Activated T-cell treated with anti-CD3 and anti-CD28 coated beads, Interleukin-2, amount 50 U/mL, for 72 hours (primary cell): ENCODE data around the gene ZBTB7C. TPM values are rescaled to one million over a fixed set of nuclear protein-coding genes. Genes with fewer than 3 reads are reported as not detected.

ENCODE experiments used
- ATAC-seq, 2 donors: fragments of 150-1000 bp; cut with Tn5 transposase; replicated peaks in 1 of 2; 2 replicates each; pipeline ENCODE4 v1.10.0; 2021; ENCODE audit warnings: moderate library complexity in 2 of 2, mild to moderate bottlenecking in 1 of 2
- DNase-seq, 2 donors: peaks; one replicate each; pipeline ENCODE4 v3.0.0; 2021 to 2022; ENCODE audit warnings: mixed read lengths in 1 of 2
- H3K27ac Mint-ChIP-seq: one replicate; pipeline ENCODE4 v1.8.0; 2022; ENCODE audit warnings: mild to moderate bottlenecking, moderate library complexity, mixed read lengths
- H3K27me3 Mint-ChIP-seq: one replicate; pipeline ENCODE4 v1.8.0; 2022; ENCODE audit warnings: low read depth, mixed read lengths
- H3K36me3 Mint-ChIP-seq, 2 donors: one replicate each; pipeline ENCODE4 v1.8.0; 2022; ENCODE audit warnings: mixed read lengths in 2 of 2, mild to moderate bottlenecking in 1 of 2; ENCODE audit not compliant: insufficient read depth in 2 of 2
- H3K4me1 Mint-ChIP-seq: one replicate; pipeline ENCODE4 v1.8.0; 2022; ENCODE audit warnings: low read depth, mixed read lengths
- H3K4me3 Mint-ChIP-seq, 2 donors: one replicate each; pipeline ENCODE4 v1.8.0; 2022; ENCODE audit warnings: mild to moderate bottlenecking in 2 of 2, mixed read lengths in 2 of 2, moderate library complexity in 2 of 2
- H3K9me3 Mint-ChIP-seq, 2 donors: one replicate each; pipeline ENCODE4 v1.8.0; 2022; ENCODE audit warnings: mixed read lengths in 2 of 2
- total RNA-seq, 2 donors: library from RNA; stranded (reverse); gene quantifications; one replicate each; pipeline ENCODE4 v1.2.3, GENCODE V29; 2022

ZBTB7C gene
- total RNA-seq, 2 donors from 2014 or later = 0.05 TPM; not detected in 1

DNA sequence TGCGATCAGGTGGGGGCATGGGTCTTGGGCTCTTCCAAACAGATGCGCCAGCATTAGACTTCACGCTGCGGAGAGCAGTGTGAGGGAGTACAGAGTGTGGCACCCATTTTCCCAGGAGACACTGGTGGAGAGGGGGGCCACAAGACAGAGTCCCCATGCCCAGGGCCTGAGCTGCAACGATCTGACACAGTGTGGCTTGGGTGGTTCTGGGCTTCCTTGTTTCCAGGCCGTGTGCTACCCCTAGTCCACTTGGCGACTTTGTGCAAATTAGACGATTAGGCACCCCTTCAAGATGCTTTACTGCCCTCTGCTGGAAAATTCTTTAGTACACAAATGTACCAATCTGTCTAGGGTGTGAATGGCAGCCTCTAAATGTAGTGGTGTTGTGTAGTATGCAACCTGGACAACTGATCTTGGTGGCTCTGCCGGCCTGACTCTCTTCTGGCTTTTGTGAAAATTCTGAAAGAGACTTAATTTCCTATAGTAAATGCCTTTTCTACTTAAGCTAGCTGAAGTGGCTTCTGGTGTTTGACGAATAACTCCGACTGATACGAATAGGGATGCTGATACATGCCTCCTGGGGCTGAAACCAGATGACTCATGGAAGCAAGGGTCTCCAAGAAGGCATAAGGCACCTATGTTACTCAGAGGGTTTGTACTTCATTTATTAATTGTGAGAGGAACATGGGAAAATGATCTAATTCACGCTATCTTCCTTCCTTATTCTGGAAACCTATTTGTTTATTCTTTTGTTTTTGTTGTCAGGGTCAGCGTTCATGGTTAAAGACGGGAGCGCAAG is 386.5 kb downstream of the ZBTB7C start:
- peaks cover 5% of the 10 kb centered on the region for H3K4me1 Mint-ChIP-seq

DNA sequence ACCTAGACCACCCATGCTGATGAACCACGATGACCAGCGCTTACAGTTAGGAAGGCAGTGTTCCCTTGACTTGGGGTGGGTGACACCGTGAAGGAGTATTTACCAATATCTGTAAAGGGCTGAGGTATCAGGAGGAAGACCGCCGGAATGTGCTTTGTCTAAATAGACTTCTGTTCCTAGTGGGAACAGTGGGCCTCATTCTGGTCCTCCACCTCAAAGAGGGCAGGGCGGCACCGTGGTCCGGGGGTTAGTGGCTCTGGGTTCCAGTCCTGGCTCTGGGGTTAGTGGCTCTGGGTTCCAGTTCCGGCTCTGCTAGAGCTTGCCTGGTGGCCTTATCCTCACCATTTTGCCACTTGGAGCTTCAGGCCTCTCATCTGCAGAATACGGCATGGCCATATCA is 387.2 kb downstream of the ZBTB7C start:
- peaks cover 35% of the 10 kb centered on the region for H3K27me3 Mint-ChIP-seq
- H3K27ac Mint-ChIP-seq = no peak overlapping the region
- no peaks in the 10 kb centered on the region for H3K9me3 Mint-ChIP-seq
- no peak for ATAC-seq
- H3K36me3 Mint-ChIP-seq = no peaks in the 10 kb centered on the region
- H3K4me3 Mint-ChIP-seq = no peak overlapping the region
- H3K4me1 Mint-ChIP-seq = peaks cover 5% of the 10 kb centered on the region
- DNase-seq = no peak

More for the DNA sequence above, 386.5 kb downstream of the ZBTB7C start:
- Mint-ChIP-seq H3K36me3 (no peaks in the 10 kb centered on the region), H3K9me3 (no peaks in the 10 kb centered on the region), H3K4me3 (no peak overlapping the region), H3K27me3 (peaks cover 35% of the 10 kb centered on the region), H3K27ac (no peak overlapping the region)
- DNase-seq (peak in 1 of 2 donors; percentile 37), ATAC-seq (peak; percentile 63 to 71)

DNA sequence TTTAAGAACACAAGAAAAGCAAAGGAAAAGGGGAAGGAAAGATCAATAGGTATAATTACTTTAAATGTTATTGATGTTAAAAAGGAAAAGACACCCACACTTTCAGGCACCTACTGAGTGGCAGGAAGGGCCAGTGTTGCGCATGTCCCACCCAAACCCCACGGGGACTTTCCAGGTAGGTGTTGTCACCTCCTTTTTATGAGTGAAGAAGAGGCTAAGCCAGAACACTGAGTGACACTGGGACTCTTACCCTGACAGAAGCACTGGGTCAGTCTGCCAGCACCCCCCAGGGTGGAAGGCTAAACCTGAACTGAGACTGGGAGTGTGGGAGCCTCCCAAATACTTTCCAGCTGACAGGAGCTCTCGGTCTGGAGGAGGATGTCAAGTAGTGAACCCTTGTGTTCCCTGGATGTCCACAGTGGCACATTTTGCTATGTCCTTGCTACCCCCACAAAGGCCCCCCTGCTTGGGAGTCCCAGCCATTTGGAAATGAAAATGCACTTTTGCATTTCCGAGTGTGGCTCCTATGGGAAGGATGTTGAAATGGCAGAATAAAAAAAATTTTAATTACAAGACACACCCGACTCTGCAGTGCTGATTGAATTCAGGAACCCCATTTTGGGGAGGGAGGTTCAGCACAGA is 387.8 kb downstream of the ZBTB7C start:
- H3K9me3 Mint-ChIP-seq = no peaks in the 10 kb centered on the region
- peaks cover 5% of the 10 kb centered on the region for H3K4me1 Mint-ChIP-seq
- ATAC-seq (peak; percentile 49 to 70), DNase-seq (peak; percentile 18 to 30)
- no peak overlapping the region for H3K4me3 Mint-ChIP-seq
- H3K27ac Mint-ChIP-seq = no peak overlapping the region
- H3K27me3 Mint-ChIP-seq = peaks cover 35% of the 10 kb centered on the region
- H3K36me3 Mint-ChIP-seq = no peaks in the 10 kb centered on the region

GRCh38 chr18:48020337-48021250 is 388.6 kb downstream of the ZBTB7C start:
- Mint-ChIP-seq H3K27ac (no peak overlapping the region), H3K27me3 (peaks cover 34% of the 10 kb centered on the region), H3K9me3 (no peaks in the 10 kb centered on the region), H3K36me3 (no peaks in the 10 kb centered on the region), H3K4me1 (peaks cover 5% of the 10 kb centered on the region), H3K4me3 (no peak overlapping the region)
- ATAC-seq (no peak), DNase-seq (no peak)

GRCh38 chr18:48019557-48020325 is 389.4 kb downstream of the ZBTB7C start:
- Mint-ChIP-seq H3K27ac (no peak overlapping the region), H3K36me3 (peaks cover 0 to 3% of the 10 kb centered on the region in 2 donors), H3K4me1 (peaks cover 5% of the 10 kb centered on the region), H3K4me3 (no peak overlapping the region), H3K9me3 (peaks cover 2% of the 10 kb centered on the region in 2 donors), H3K27me3 (peaks cover 26% of the 10 kb centered on the region)
- DNase-seq = no peak
- no peak for ATAC-seq

DNA sequence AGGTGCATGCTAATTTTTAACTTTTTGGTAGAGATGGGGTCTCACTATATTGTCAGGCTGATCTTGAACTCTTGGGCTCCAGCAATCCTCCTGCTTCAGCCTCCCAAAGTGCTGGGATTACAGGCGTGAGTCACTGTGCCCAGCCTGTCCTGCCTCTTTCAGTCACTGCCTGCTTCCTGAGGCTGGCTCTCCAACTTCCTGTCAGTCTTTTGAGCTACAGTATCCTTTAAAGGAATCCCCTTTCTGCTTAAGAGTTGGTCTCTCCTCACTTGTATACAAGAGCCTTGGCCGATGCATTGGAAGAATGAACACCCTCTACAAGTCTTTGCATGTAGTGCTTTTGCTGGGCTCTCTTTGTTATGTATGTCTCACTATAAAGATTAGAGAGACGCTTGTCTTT is 390.3 kb downstream of the ZBTB7C start:
- peaks cover 2 to 3% of the 10 kb centered on the region in 2 donors for H3K9me3 Mint-ChIP-seq
- H3K27me3 Mint-ChIP-seq = peaks cover 24% of the 10 kb centered on the region
- ATAC-seq = no peak
- no peak for DNase-seq
- H3K4me3 Mint-ChIP-seq = no peak overlapping the region
- H3K4me1 Mint-ChIP-seq = peaks cover 5% of the 10 kb centered on the region
- H3K27ac Mint-ChIP-seq = no peak overlapping the region
- H3K36me3 Mint-ChIP-seq = peaks cover 0 to 3% of the 10 kb centered on the region in 2 donors

GRCh38 chr18:48017635-48018034 is 391.5 kb downstream of the ZBTB7C start:
- DNase-seq (no peak), ATAC-seq (no peak)
- peaks cover 2 to 3% of the 10 kb centered on the region in 2 donors for H3K9me3 Mint-ChIP-seq
- H3K27ac Mint-ChIP-seq = no peak overlapping the region
- H3K27me3 Mint-ChIP-seq = peaks cover 35% of the 10 kb centered on the region
- no peak overlapping the region for H3K4me3 Mint-ChIP-seq
- H3K36me3 Mint-ChIP-seq = peaks cover 0 to 3% of the 10 kb centered on the region in 2 donors
- H3K4me1 Mint-ChIP-seq = peaks cover 5% of the 10 kb centered on the region

DNA sequence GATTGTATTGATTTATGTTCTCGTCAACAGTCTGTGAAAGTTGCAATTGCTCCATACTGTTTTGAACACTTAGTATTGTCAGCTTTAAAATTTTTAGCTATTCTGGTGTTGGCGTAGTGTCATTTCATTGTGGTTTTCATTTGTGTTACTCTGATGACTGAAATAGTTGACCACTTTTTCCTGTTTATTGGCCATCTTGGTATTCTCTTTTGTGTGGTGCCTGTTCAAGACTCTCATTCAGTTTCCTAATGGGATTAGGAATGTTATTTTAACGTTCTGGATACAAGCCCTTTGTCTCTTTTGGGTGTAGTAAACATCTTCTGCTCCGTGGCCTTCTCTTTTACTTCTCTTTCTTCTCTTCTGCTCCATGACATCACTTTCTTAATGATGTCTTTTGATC is 396.0 kb downstream of the ZBTB7C start:
- Mint-ChIP-seq H3K9me3 (peaks cover 2 to 3% of the 10 kb centered on the region in 2 donors), H3K36me3 (peaks cover 0 to 3% of the 10 kb centered on the region in 2 donors), H3K27ac (no peak overlapping the region), H3K27me3 (peaks cover 41% of the 10 kb centered on the region), H3K4me1 (peaks cover 6% of the 10 kb centered on the region), H3K4me3 (no peak overlapping the region)
- DNase-seq (no peak), ATAC-seq (no peak)

GRCh38 chr18:48011926-48012465 is 397.2 kb downstream of the ZBTB7C start:
- no peak for ATAC-seq
- H3K4me1 Mint-ChIP-seq = peaks cover 6% of the 10 kb centered on the region
- no peak for DNase-seq
- H3K36me3 Mint-ChIP-seq = peaks cover 0 to 3% of the 10 kb centered on the region in 2 donors
- peaks cover 2 to 3% of the 10 kb centered on the region in 2 donors for H3K9me3 Mint-ChIP-seq
- H3K27ac Mint-ChIP-seq = no peak overlapping the region
- peaks cover 42% of the 10 kb centered on the region for H3K27me3 Mint-ChIP-seq
- H3K4me3 Mint-ChIP-seq = no peak overlapping the region

DNA sequence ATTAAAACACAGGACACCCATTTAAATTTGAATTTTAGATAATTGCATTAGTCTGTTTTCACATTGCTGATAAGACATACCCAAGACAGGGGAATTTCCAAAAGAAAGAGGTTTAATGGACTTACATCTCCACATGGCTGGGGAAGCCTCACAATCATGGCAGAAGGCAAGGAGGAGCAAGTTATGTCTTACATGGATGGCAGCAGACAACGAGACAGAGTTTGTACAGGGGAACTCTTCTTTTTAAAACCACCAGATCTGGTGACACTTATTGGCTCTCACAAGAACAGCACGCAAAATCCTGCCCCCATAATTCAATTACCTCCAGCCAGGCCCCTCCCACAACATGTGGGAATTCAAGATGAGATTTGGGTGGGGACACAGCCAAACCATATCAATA is 398.9 kb downstream of the ZBTB7C start:
- peaks cover 6% of the 10 kb centered on the region for H3K4me1 Mint-ChIP-seq
- no peak overlapping the region for H3K27ac Mint-ChIP-seq
- no peak for DNase-seq
- no peak for ATAC-seq
- H3K27me3 Mint-ChIP-seq = peaks cover 49% of the 10 kb centered on the region
- peaks cover 0 to 3% of the 10 kb centered on the region in 2 donors for H3K36me3 Mint-ChIP-seq
- peaks cover 2 to 3% of the 10 kb centered on the region in 2 donors for H3K9me3 Mint-ChIP-seq
- H3K4me3 Mint-ChIP-seq = no peak overlapping the region

DNA sequence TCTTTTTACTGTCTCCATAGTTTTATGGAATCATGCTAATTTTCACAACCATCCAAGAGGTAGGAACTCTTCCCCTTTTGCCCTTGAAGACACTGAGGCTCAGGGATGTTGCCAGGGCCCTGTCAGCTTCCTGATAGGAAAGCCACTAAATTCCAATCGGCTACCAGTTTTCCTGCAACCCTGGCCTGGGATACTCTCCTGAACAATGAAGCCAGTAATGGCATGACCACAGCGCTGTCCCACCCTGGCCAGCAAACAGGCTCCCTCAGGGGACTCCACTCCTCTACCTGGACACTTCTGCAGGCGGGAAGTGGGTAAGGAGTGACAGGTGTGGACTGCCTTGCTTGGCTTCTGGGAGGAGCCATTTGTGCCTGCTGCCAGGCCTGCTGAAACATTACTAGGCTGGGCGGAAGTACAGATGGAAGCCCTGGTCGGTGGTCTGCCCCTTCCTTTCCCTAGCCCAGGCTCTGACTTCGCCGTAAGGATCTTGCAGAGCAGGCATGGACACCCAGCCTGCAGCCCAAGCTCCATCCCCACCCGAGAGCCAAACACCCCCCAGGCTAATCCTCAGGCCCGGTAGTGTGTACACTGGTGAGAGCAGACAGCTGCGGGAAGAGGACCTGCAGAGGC is 400.0 kb downstream of the ZBTB7C start:
- Mint-ChIP-seq H3K4me3 (peak overlapping the region; percentile 78 to 82), H3K36me3 (no peaks in the 10 kb centered on the region), H3K9me3 (no peaks in the 10 kb centered on the region), H3K27ac (no peak overlapping the region), H3K4me1 (peaks cover 6% of the 10 kb centered on the region), H3K27me3 (peaks cover 49% of the 10 kb centered on the region)
- no peak for ATAC-seq
- no peak for DNase-seq
